Fibroblast of mammary gland (primary cell): ENCODE measurements around the gene DEAF1.

Experiments
- DNase-seq: peaks from one replicate; pipeline ENCODE4 v3.0.0-alpha.2; 2010; ENCODE audit warnings: low read depth
- H3K4me3 ChIP-seq: 2 replicates; pipeline ENCODE4 v1.5.1; 2011; ENCODE audit warnings: low read depth, mild to moderate bottlenecking, low read length, moderate library complexity; ENCODE audit not compliant: control insufficient read depth
- TF ChIP-seq, protein P1 (sequence below): conservative IDR thresholded peaks from 2 replicates; pipeline ENCODE4 v1.5.1; 2011; ENCODE audit warnings: low read depth, low read length, inconsistent platforms; ENCODE audit not compliant: control insufficient read depth, insufficient read depth

DEAF1 gene

DNA sequence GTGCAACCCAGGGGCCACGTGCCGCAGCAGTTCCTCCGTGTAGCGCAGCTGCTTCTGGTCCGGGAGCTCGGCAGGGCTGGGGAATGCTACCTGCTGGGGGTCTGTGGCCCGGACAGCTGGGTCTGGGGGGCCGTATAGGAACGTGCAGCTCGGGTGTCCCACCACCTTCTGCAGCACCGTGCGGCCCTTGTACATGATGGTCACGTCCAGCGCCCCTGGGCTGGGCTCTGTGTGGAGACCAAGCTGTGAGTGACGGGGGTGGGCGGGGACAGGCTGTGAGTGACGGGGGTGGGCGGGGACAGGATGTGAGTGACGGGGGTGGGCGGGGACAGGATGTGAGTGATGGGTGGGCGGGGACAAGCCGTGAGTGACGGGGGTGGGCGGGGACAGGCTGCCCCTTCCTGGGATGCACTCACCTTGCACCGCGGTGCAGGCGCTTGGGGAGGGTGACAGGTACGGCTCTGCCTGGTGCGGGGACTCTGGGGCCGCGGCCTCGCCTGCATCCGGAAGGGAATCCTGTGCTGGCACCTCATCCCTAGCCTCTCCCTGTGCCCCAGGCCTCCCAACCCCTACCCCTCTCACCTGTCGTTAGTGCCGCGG is 81.6 kb downstream of the DEAF1 start:
- H3K4me3 ChIP-seq, result no peak overlapping the region
- TF ChIP-seq, protein P1, sequence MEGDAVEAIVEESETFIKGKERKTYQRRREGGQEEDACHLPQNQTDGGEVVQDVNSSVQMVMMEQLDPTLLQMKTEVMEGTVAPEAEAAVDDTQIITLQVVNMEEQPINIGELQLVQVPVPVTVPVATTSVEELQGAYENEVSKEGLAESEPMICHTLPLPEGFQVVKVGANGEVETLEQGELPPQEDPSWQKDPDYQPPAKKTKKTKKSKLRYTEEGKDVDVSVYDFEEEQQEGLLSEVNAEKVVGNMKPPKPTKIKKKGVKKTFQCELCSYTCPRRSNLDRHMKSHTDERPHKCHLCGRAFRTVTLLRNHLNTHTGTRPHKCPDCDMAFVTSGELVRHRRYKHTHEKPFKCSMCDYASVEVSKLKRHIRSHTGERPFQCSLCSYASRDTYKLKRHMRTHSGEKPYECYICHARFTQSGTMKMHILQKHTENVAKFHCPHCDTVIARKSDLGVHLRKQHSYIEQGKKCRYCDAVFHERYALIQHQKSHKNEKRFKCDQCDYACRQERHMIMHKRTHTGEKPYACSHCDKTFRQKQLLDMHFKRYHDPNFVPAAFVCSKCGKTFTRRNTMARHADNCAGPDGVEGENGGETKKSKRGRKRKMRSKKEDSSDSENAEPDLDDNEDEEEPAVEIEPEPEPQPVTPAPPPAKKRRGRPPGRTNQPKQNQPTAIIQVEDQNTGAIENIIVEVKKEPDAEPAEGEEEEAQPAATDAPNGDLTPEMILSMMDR, result no peak
- peak; percentile 34 for DNase-seq

DNA sequence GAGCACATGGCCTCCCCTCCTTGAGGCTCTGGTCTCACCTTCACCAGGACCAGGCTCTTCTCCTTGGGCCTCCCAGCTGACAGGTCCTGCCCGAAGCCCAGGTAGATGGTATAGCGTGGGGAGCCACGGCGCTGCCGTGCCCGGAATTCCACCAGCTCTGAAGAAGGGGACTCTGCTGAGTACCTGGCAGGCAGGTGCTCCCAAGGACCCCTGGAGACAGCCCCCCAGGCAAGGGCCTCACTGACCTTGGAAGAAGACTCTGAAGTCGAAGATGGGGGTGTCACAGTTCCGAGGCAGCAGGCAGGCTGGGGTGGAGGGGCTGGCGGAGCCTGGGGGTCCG is 82.1 kb downstream of the DEAF1 start:
- no peak for DNase-seq
- TF ChIP-seq, protein P1, result no peak
- no peak overlapping the region for H3K4me3 ChIP-seq

DNA sequence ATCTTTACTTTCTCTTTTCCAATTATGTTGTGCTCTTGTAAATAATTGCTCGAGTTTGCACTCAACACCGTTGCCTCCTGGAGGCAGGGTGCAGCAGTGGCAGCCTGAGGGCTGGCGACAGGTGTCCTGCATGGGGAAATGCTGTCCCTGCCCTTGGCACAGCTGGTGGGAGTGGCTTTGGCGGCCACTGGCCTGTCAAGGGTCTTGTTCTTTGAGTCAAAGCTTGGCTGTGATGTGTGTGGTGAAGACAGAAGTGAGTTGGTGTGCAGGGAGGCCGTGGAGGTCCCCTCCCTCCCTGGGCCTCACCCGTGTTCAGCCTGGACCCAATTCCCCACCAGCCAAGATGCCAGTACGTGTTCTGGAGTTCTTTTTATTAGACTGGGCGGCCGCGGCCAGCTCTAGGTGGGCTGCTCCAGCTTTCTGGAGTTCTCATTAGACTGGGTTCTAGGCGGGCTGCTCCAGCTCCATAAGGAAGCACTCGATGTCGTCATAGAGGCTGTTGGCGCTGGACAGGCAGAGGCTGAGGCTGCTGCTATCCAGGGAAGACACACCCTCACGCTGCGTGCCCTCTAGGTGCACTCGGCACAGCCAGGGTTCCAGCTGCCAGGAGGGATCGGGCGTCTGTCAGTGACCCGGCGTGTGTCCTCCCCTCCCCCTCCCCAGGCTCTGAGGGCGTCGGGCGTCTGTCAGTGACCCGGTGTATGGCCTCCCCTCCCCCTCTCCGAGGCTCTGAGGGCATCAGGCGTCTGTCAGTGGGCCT is 82.6 kb downstream of the DEAF1 start:
- DNase-seq, result peak; percentile 29
- H3K4me3 ChIP-seq, result no peak overlapping the region
- TF ChIP-seq, protein P1, result peak; percentile 24

DNA sequence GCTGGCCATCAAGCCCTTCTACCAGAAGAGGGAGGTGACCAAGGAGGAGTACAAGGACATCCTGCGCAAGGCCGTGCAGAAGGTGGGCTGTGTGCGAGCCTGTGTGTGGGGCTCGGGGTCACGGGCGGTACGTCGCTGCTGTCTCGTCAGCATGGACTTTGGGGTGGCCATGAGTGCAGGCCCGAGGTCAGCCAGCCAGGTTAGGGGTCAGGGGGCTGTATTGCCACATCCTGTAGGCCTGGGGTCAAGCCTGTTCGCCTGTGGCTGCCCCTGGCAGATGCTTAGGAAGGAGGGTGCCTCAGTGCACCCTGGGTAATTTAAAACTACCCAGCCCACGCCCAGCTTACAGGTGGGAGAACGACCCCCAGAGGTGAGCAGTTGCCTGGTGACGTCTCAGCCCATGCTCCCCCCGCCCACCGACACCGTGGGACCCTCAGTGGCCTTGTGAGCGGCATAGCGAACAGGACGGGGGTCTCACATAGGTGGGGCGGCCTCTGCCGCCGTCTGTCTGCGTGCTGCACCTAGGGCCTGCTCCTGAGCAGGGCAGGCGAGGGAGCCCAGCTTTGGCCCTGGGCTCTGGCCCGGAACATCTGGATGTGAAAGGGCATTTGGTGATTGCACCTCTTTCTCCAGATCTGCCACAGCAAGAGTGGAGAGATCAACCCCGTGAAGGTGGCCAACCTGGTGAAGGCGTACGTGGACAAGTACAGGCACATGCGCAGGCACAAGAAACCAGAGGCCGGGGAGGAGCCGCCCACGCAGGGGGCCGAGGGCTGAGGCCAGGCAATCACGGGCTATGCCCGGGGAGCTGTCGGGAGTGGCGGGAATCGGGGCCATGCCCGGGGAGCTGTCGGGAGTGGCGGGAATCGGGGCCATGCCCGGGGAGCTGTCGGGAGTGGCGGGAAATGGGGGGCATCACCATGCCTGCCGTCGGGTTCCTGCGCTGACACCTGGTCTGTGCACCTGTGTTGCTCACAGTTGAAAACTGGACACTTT is 83.7 kb downstream of the DEAF1 start:
- no peak for DNase-seq
- no peak overlapping the region for H3K4me3 ChIP-seq
- TF ChIP-seq, protein P1, result no peak

DNA sequence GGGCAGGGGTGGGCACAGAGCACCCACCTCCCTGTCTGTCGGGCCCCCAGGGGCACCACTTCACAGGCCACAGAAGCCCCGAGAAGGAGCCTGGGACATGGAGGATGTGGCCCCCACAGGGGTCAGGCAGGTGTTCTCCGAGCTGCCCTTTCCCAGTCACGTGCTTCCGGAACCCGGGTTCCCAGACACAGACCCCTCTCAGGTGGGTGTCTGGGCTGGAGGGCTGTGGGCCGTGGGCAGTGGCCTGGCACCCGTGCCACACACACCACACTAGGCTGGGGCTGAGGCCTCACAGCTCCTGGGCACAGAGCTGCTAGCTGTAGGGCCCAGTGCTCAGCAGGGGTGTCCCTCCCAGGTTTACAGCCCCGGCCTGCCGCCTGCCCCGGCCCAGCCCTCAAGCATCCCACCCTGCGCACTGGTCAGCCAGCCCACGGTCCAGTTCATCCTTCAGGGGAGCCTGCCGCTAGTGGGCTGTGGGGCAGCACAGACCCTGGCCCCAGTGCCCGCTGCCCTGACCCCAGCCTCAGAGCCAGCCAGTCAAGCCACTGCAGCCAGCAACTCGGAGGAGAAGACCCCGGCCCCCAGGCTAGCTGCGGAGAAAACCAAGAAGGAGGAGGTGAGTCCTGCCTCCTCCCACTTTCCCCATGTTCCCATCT is 84.7 kb downstream of the DEAF1 start:
- TF ChIP-seq, protein P1, result no peak
- no peak for DNase-seq
- H3K4me3 ChIP-seq, result no peak overlapping the region

DNA sequence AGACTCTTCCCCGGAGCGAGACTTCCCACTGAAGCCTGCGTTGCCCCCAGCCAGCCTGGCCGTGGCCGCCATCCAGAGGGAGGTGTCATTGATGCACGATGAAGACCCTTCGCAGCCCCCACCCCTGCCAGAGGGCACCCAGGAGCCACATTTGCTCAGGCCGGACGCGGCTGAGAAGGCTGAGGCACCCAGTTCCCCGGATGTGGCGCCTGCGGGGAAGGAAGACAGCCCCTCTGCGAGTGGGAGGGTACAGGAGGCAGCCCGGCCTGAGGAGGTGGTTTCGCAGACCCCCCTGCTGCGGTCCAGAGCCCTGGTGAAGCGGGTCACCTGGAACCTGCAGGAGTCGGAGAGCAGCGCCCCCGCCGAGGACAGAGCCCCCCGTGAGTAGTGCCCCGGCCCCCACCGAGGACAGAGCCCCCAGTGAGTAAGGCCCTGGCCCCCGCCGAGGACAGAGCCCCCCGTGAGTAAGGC is 85.6 kb downstream of the DEAF1 start:
- DNase-seq, result no peak
- no peak overlapping the region for H3K4me3 ChIP-seq
- TF ChIP-seq, protein P1, result no peak
